Measurements from ENCODE around the gene SPRR2F. TPM values are rescaled to one million over a fixed set of nuclear protein-coding genes. Genes with fewer than 3 reads are reported as not detected.
"Not testable (repeated sequence)": the region's sequence is repeated elsewhere in the genome, so short reads cannot be mapped to it uniquely, and the experiment has no call there.

The SPRR2F gene
- total and polyA plus RNA-seq, 2 donors (not counting 1 experiment from before 2014, with no cell fraction given) = not detected

DNA sequence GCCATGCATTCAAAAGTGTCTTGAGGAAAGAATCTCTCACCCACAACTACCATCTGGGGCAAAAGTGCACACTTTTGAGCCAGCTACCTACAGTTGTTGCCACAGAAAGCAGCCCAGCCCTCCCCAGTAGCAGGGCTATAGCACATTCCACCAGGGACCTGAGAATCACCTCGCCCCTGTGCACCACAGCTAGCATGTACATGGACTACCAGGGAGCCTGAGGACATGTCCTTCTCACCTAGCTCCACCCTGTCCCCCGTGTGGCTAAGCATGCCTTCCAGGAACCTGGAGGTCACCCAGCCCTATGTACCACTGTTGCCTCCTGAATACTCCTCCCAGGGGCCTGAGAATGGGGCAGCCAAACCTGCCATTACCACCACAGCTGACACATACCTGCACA lies 20.4 kb upstream of the SPRR2F start:
- DNase-seq (ENCODE audit: low read depth in 2 of 2) = no peak
- TF ChIP-seq, protein P1, sequence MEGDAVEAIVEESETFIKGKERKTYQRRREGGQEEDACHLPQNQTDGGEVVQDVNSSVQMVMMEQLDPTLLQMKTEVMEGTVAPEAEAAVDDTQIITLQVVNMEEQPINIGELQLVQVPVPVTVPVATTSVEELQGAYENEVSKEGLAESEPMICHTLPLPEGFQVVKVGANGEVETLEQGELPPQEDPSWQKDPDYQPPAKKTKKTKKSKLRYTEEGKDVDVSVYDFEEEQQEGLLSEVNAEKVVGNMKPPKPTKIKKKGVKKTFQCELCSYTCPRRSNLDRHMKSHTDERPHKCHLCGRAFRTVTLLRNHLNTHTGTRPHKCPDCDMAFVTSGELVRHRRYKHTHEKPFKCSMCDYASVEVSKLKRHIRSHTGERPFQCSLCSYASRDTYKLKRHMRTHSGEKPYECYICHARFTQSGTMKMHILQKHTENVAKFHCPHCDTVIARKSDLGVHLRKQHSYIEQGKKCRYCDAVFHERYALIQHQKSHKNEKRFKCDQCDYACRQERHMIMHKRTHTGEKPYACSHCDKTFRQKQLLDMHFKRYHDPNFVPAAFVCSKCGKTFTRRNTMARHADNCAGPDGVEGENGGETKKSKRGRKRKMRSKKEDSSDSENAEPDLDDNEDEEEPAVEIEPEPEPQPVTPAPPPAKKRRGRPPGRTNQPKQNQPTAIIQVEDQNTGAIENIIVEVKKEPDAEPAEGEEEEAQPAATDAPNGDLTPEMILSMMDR (conservative IDR thresholded peaks at IDR 0.05 in 1 of 2, IDR thresholded peaks at IDR 0.05 in 1 of 2; ENCODE audit: low read depth in 1 of 2, low read length in 2 of 2) = no peak
- TF ChIP-seq EZH2 (IDR thresholded peaks at IDR 0.05; ENCODE audit: low read length, missing control alignments) = no peak
- no peak overlapping the region for H3K4me2 ChIP-seq (ENCODE audit: extremely low read depth, insufficient read depth, low read length)
- no peak overlapping the region for H3K9ac ChIP-seq (ENCODE audit: insufficient read depth, low read length)
- H3K36me3 ChIP-seq (ENCODE audit: control insufficient read depth, insufficient read depth, low read length) = no peaks in the 10 kb centered on the region
- no peaks in the 10 kb centered on the region for H3K9me3 ChIP-seq (ENCODE audit: control insufficient read depth, insufficient read depth, low read depth, low read length)
- H3K4me1 ChIP-seq (ENCODE audit: control insufficient read depth, extremely low read depth, insufficient read depth, low read length) = no peaks in the 10 kb centered on the region
- no peaks in the 10 kb centered on the region for H3K79me2 ChIP-seq (ENCODE audit: control insufficient read depth, insufficient read depth, low read length)
- H3K27me3 ChIP-seq (ENCODE audit: control insufficient read depth, insufficient read depth, low read length) = no peaks in the 10 kb centered on the region
- H4K20me1 ChIP-seq (ENCODE audit: control insufficient read depth, extremely low read depth, insufficient read depth, low read length) = no peaks in the 10 kb centered on the region
- no peak overlapping the region for H3K4me3 ChIP-seq (replicated peaks in 1 of 4; ENCODE audit: control extremely low read depth in 1 of 4, insufficient read depth in 1 of 4, low read depth in 3 of 4, low read length in 4 of 4)
- no peak overlapping the region for H2AFZ ChIP-seq (ENCODE audit: low read length)
- H3K27ac ChIP-seq (ENCODE audit: insufficient read depth, low read length) = no peak overlapping the region

DNA sequence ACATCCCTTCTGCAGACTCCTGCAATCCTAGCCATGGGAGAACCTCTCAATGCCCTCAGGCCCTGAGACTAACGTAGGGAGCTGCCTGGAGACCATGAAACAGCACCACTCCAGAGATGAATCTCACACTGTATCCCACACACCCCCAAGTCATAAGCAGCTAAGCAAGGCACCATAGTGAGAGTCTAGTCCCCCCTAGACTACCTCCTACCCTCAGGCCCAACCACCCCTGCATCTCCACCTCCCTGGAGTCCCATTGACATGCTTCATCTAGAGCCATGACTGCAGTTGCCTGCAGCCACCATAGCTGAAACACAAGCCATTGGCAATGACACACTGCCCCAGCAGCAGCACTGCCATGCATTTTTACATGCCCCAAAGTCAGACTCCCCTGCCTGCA lies 20.0 kb upstream of the SPRR2F start:
- Histone ChIP-seq H3K9me3 (ENCODE audit: control insufficient read depth, insufficient read depth, low read depth, low read length) (no peaks in the 10 kb centered on the region), H3K36me3 (ENCODE audit: control insufficient read depth, insufficient read depth, low read length) (no peaks in the 10 kb centered on the region), H3K27ac (ENCODE audit: insufficient read depth, low read length) (no peak overlapping the region), H3K4me2 (ENCODE audit: extremely low read depth, insufficient read depth, low read length) (no peak overlapping the region), H2AFZ (ENCODE audit: low read length) (no peak overlapping the region), H3K4me1 (ENCODE audit: control insufficient read depth, extremely low read depth, insufficient read depth, low read length) (no peaks in the 10 kb centered on the region), H3K9ac (ENCODE audit: insufficient read depth, low read length) (no peak overlapping the region), H3K27me3 (ENCODE audit: control insufficient read depth, insufficient read depth, low read length) (no peaks in the 10 kb centered on the region), H4K20me1 (ENCODE audit: control insufficient read depth, extremely low read depth, insufficient read depth, low read length) (no peaks in the 10 kb centered on the region), H3K4me3 (replicated peaks in 1 of 4; ENCODE audit: control extremely low read depth in 1 of 4, insufficient read depth in 1 of 4, low read depth in 3 of 4, low read length in 4 of 4) (no peak overlapping the region), H3K79me2 (ENCODE audit: control insufficient read depth, insufficient read depth, low read length) (no peaks in the 10 kb centered on the region)
- no peak for DNase-seq (ENCODE audit: low read depth in 2 of 2)
- TF ChIP-seq, protein P1 (conservative IDR thresholded peaks at IDR 0.05 in 1 of 2, IDR thresholded peaks at IDR 0.05 in 1 of 2; ENCODE audit: low read depth in 1 of 2, low read length in 2 of 2) = no peak

DNA sequence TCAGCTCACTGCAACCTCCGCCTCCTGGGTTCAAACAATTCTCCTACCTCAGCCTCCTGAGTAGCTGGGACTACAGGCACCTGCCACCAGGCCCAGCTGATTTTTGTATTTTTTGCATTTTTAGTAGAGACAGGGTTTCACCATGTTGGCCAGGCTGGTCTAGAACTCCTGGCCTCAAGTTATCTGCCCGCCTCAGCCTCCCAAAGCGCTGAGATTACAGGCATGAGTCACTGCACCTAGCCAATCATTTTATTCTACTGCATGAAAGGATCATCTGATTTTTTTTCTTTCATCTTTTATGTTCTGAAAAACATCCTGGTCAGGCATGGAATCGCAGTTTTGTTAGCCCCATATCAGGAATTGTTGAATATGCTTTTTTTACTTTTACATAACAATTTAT lies 15.4 kb upstream of the SPRR2F start:
- H4K20me1 ChIP-seq (ENCODE audit: control insufficient read depth, extremely low read depth, insufficient read depth, low read length); H3K9me3 ChIP-seq (ENCODE audit: control insufficient read depth, insufficient read depth, low read depth, low read length); H3K27ac ChIP-seq (ENCODE audit: insufficient read depth, low read length); DNase-seq (ENCODE audit: low read depth in 2 of 2); H3K9ac ChIP-seq (ENCODE audit: insufficient read depth, low read length); H3K36me3 ChIP-seq (ENCODE audit: control insufficient read depth, insufficient read depth, low read length); H3K4me3 ChIP-seq (replicated peaks in 1 of 4; ENCODE audit: control extremely low read depth in 1 of 4, insufficient read depth in 1 of 4, low read depth in 3 of 4, low read length in 4 of 4); H2AFZ ChIP-seq (ENCODE audit: low read length); H3K27me3 ChIP-seq (ENCODE audit: control insufficient read depth, insufficient read depth, low read length); H3K4me1 ChIP-seq (ENCODE audit: control insufficient read depth, extremely low read depth, insufficient read depth, low read length); H3K4me2 ChIP-seq (ENCODE audit: extremely low read depth, insufficient read depth, low read length); H3K79me2 ChIP-seq (ENCODE audit: control insufficient read depth, insufficient read depth, low read length): not testable (repeated sequence)

DNA sequence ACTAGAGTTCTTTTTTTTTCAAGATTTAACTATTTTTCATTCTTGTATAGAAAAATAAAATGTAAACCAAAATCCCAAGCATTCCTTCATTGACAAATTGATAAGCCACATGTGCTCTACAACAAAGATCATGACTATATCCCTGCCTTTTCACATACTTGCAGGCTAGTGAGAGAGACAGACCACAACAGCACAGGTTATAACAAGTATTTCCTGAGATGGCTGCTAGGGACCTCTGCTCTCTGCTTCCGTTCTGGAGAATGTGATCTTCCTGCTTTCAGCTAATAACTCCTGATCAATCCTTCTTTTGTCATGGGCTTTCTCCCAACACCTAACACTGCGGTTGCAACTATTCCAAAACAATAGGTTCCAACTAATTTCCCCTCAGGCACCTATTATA lies 14.0 kb upstream of the SPRR2F start:
- H3K4me1 ChIP-seq (ENCODE audit: control insufficient read depth, extremely low read depth, insufficient read depth, low read length) = no peaks in the 10 kb centered on the region
- no peaks in the 10 kb centered on the region for H3K27me3 ChIP-seq (ENCODE audit: control insufficient read depth, insufficient read depth, low read length)
- H3K79me2 ChIP-seq (ENCODE audit: control insufficient read depth, insufficient read depth, low read length) = no peaks in the 10 kb centered on the region
- H3K27ac ChIP-seq (ENCODE audit: insufficient read depth, low read length) = no peak overlapping the region
- H3K36me3 ChIP-seq (ENCODE audit: control insufficient read depth, insufficient read depth, low read length) = no peaks in the 10 kb centered on the region
- H4K20me1 ChIP-seq (ENCODE audit: control insufficient read depth, extremely low read depth, insufficient read depth, low read length) = no peaks in the 10 kb centered on the region
- DNase-seq (ENCODE audit: low read depth in 2 of 2) = no peak
- TF ChIP-seq, protein P1 (conservative IDR thresholded peaks at IDR 0.05 in 1 of 2, IDR thresholded peaks at IDR 0.05 in 1 of 2; ENCODE audit: low read depth in 1 of 2, low read length in 2 of 2) = no peak
- no peak for TF ChIP-seq EZH2 (IDR thresholded peaks at IDR 0.05; ENCODE audit: low read length, missing control alignments)
- H3K9ac ChIP-seq (ENCODE audit: insufficient read depth, low read length) = no peak overlapping the region
- no peak overlapping the region for H3K4me2 ChIP-seq (ENCODE audit: extremely low read depth, insufficient read depth, low read length)
- H3K9me3 ChIP-seq (ENCODE audit: control insufficient read depth, insufficient read depth, low read depth, low read length) = no peaks in the 10 kb centered on the region
- no peak overlapping the region for H2AFZ ChIP-seq (ENCODE audit: low read length)
- no peak overlapping the region for H3K4me3 ChIP-seq (replicated peaks in 1 of 4; ENCODE audit: control extremely low read depth in 1 of 4, insufficient read depth in 1 of 4, low read depth in 3 of 4, low read length in 4 of 4)

Data from fibroblast of lung (primary cell).